Testis (tissue), 2 donors: ENCODE data around the gene EFCAB9.

ENCODE experiments used
- POLR2A ChIP-seq: fragments of 450-650 bp; IDR thresholded peaks from one replicate; pipeline ENCODE4 v1.6.1; 2017; ENCODE audit warnings: antibody characterized with exemption, mild to moderate bottlenecking, moderate library complexity
- TF ChIP-seq, protein P1 (sequence below), 3 experiments: fragments of 450-650 bp in 2 of 3; fragments of 200-600 bp in 1 of 3; sonication (generic) in 1 of 3; IDR thresholded peaks; one replicate each; pipeline ENCODE4 v1.5.1; 2016 to 2019; ENCODE audit warnings: antibody characterized with exemption in 3 of 3, mild to moderate bottlenecking in 2 of 3, moderate library complexity in 1 of 3

DNA sequence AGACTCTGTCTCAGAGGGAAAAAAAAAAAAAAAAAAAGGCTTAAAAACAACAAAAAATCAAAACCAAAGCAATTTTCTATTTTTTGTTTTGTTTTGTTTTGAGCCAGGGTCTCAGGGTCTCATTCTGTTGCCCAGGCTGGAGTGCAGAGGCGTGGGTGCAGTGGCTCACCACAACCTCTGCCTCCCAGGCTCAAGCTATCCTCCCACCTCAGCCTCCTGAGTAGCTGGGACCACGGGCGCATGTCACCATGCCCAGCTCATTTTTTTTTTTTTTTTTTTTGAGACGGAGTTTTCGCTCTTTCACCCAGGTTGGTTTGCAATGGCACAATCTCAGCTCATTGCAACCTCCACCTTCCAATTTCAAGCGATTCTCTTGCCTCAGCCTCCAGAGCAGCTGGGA, 11.7 kb upstream of the EFCAB9 start:
- no peak for TF ChIP-seq POLR2A
- TF ChIP-seq, protein P1, sequence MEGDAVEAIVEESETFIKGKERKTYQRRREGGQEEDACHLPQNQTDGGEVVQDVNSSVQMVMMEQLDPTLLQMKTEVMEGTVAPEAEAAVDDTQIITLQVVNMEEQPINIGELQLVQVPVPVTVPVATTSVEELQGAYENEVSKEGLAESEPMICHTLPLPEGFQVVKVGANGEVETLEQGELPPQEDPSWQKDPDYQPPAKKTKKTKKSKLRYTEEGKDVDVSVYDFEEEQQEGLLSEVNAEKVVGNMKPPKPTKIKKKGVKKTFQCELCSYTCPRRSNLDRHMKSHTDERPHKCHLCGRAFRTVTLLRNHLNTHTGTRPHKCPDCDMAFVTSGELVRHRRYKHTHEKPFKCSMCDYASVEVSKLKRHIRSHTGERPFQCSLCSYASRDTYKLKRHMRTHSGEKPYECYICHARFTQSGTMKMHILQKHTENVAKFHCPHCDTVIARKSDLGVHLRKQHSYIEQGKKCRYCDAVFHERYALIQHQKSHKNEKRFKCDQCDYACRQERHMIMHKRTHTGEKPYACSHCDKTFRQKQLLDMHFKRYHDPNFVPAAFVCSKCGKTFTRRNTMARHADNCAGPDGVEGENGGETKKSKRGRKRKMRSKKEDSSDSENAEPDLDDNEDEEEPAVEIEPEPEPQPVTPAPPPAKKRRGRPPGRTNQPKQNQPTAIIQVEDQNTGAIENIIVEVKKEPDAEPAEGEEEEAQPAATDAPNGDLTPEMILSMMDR (IDR thresholded peaks at IDR 0.05): no peak
